Endothelial cell of umbilical vein (primary cell): ENCODE data around the gene NALCN. TPM values are rescaled to one million over a fixed set of nuclear protein-coding genes. Genes with fewer than 3 reads are reported as not detected.

Experiments
- BruUV-seq: library from RNA; stranded (reverse); fragments of 400-500 nt; replicated peaks from 2 replicates; lab custom pipeline; 2021; lab: Mats Ljungman, UMichigan
- CTCF ChIA-PET: fragments of 300-600, 350-600 bp; sonication (Branson Sonifier 250); formaldehyde crosslinking; loops from one replicate; lab custom pipeline; 2021; ENCODE audit warnings: antibody characterized with exemption, inconsistent platforms; lab: Charles Lee
- POLR2A ChIA-PET: fragments of 300-600, 350-600 bp; sonication (Branson Sonifier 250); formaldehyde crosslinking; loops from one replicate; lab custom pipeline; 2021; ENCODE audit warnings: antibody characterized with exemption, inconsistent platforms; lab: Charles Lee
- DNase-seq: peaks from one replicate; pipeline ENCODE4 v3.0.0-alpha.2; 2011; ENCODE audit warnings: low read depth, low spot score
- FAIRE-seq: peaks from 2 replicates; lab custom pipeline; 2011; peaks lifted over from hg19 to GRCh38; lab: Jason Lieb, UNC
- H2AFZ ChIP-seq: 2 replicates; pipeline ENCODE4 v1.6.0; 2012; ENCODE audit warnings: low read depth, low read length, control low read depth, inconsistent platforms
- H3K27ac ChIP-seq: 2 replicates; pipeline ENCODE4 v1.5.1; 2011; ENCODE audit warnings: low read depth, mild to moderate bottlenecking, control low read depth, low read length, moderate library complexity; ENCODE audit not compliant: insufficient read depth
- H3K27me3 ChIP-seq, 2 experiments: 2 replicates each; pipeline versions ENCODE4 v1.6.0 to v1.6.1; 2011; ENCODE audit warnings: low read length in 2 of 2, mixed read lengths in 1 of 2; ENCODE audit not compliant: control insufficient read depth in 2 of 2, insufficient read depth in 2 of 2
- H3K36me3 ChIP-seq, 2 experiments: 2 replicates in 1 of 2; 3 replicates in 1 of 2; pipeline ENCODE4 v1.5.1; 2011; ENCODE audit warnings: low read length in 2 of 2, mild to moderate bottlenecking in 1 of 2, moderate library complexity in 1 of 2; ENCODE audit not compliant: control insufficient read depth in 2 of 2, insufficient read depth in 2 of 2; ENCODE audit errors: extremely low read depth in 1 of 2
- H3K4me1 ChIP-seq: 3 replicates; pipeline ENCODE4 v1.5.1; 2011; ENCODE audit warnings: mild to moderate bottlenecking, low read length; ENCODE audit not compliant: control insufficient read depth, insufficient read depth; ENCODE audit errors: extremely low read depth
- H3K4me2 ChIP-seq: 2 replicates; pipeline ENCODE4 v1.6.1; 2011; ENCODE audit warnings: low read length, control low read depth, mixed read lengths; ENCODE audit not compliant: insufficient read depth
- H3K4me3 ChIP-seq, 3 experiments: fragments of 200-600 bp in 1 of 3; sonication (generic), shearing (Covaris generic) in 1 of 3; replicated peaks in 1 of 3; 2 replicates each; pipeline ENCODE4 v1.5.1; 2011 to 2016; ENCODE audit warnings: control low read depth in 3 of 3, low read length in 3 of 3, mild to moderate bottlenecking in 2 of 3, inconsistent platforms in 1 of 3, low read depth in 1 of 3, moderate library complexity in 1 of 3; ENCODE audit not compliant: insufficient read depth in 1 of 3
- H3K79me2 ChIP-seq: 2 replicates; pipeline ENCODE4 v1.6.0; 2012; ENCODE audit warnings: low read length, inconsistent platforms; ENCODE audit not compliant: control insufficient read depth, insufficient read depth
- H3K9ac ChIP-seq: replicated peaks from 2 replicates; pipeline ENCODE3; 2011; ENCODE audit warnings: low read length, control low read depth; ENCODE audit not compliant: insufficient read depth; ENCODE audit errors: extremely low read depth
- H3K9me1 ChIP-seq: replicated peaks from 3 replicates; pipeline ENCODE4 v1.6.0; 2011; ENCODE audit warnings: mild to moderate bottlenecking, low read length; ENCODE audit not compliant: control insufficient read depth, insufficient read depth; ENCODE audit errors: extremely low read depth
- H3K9me3 ChIP-seq: replicated peaks from 2 replicates; pipeline ENCODE4 v1.5.1; 2012; ENCODE audit warnings: low read length, inconsistent platforms; ENCODE audit not compliant: control insufficient read depth, insufficient read depth
- H4K20me1 ChIP-seq: replicated peaks from 2 replicates; pipeline ENCODE3; 2011; ENCODE audit warnings: mild to moderate bottlenecking, low read length; ENCODE audit not compliant: control insufficient read depth, insufficient read depth; ENCODE audit errors: extremely low read depth
- CTCF ChIP-seq, 2 donors: IDR thresholded peaks; 1 replicate in 1 of 2; 2 replicates in 1 of 2; pipeline ENCODE4 v1.5.1; 2011; ENCODE audit warnings: low read length in 2 of 2, mild to moderate bottlenecking in 2 of 2, moderate library complexity in 2 of 2, control low read depth in 1 of 2, inconsistent platforms in 1 of 2, low read depth in 1 of 2; ENCODE audit not compliant: insufficient read depth in 1 of 2; ENCODE audit errors: extremely low read depth in 1 of 2
- EZH2 ChIP-seq: IDR thresholded peaks from 2 replicates; pipeline ENCODE4 v1.6.1; 2012; ENCODE audit warnings: borderline replicate concordance, low read depth, mild to moderate bottlenecking, moderate library complexity, low read length, inconsistent platforms; ENCODE audit not compliant: severe bottlenecking
- FOS ChIP-seq: IDR thresholded peaks from 2 replicates; pipeline ENCODE4 v1.6.1; 2011; ENCODE audit warnings: mild to moderate bottlenecking, low read length, moderate library complexity, borderline replicate concordance; ENCODE audit not compliant: insufficient read depth
- GATA2 ChIP-seq: IDR thresholded peaks from 2 replicates; pipeline ENCODE4 v1.7.0; 2011; ENCODE audit warnings: low read depth, mild to moderate bottlenecking, moderate library complexity, mixed read lengths, low read length; ENCODE audit not compliant: insufficient read length, insufficient read depth
- JUN ChIP-seq: IDR thresholded peaks from 2 replicates; pipeline ENCODE4 v1.6.1; 2011; ENCODE audit warnings: borderline replicate concordance, low read depth; ENCODE audit not compliant: insufficient read length, insufficient read depth
- MYC ChIP-seq: IDR thresholded peaks from one replicate; pipeline ENCODE4 v1.6.1; 2011; ENCODE audit warnings: mild to moderate bottlenecking, low read depth, low read length
- POLR2A ChIP-seq: IDR thresholded peaks from 2 replicates; pipeline ENCODE4 v1.6.1; 2012; ENCODE audit warnings: low read depth, mild to moderate bottlenecking, control low read depth, low read length
- POLR2AphosphoS5 ChIP-seq: IDR thresholded peaks from 2 replicates; pipeline ENCODE4 v1.6.1; 2012; ENCODE audit warnings: low read depth, mild to moderate bottlenecking, control low read depth, low read length, moderate library complexity; ENCODE audit not compliant: insufficient read depth
- dilution Hi-C: fragments of 300-500 bp; cut with MboI; formaldehyde crosslinking; loops from one replicate; pipeline ENCODE4 v1.15.0; 2019; ENCODE audit warnings: low sequenced_read_pairs; ENCODE audit not compliant: extremely low pct_ligation_motif_present
- intact Hi-C: fragments of 100-400 bp; cut with micrococcal nuclease; formaldehyde crosslinking; loops from one replicate; pipeline ENCODE4 v1.10.0; 2022
- polyA plus RNA-seq, 4 experiments: library from polyadenylated mRNA; depleted of rRNA in 3 of 4; stranded (reverse) in 3 of 4; unstranded in 1 of 4; fragments of >200 nt; gene quantifications; 2 replicates each; pipeline versions ENCODE4 v1.2.1 to v1.2.3, GENCODE V29; 2011 to 2012; ENCODE audit warnings: missing spikeins in 1 of 4
- total RNA-seq: library from RNA; stranded (reverse); gene quantifications from 2 replicates; pipeline ENCODE4 v1.2.3, GENCODE V29; 2021
- TF ChIP-seq, protein P1 (sequence below): IDR thresholded peaks from 2 replicates; pipeline ENCODE4 v1.6.1; 2011; ENCODE audit not compliant: insufficient read depth, insufficient read length

NALCN gene
- total and polyA plus RNA-seq, 2 donors (not counting 3 experiments of a cell fraction or from before 2014, with no cell fraction given): 3.3 to 4.4 TPM

DNA sequence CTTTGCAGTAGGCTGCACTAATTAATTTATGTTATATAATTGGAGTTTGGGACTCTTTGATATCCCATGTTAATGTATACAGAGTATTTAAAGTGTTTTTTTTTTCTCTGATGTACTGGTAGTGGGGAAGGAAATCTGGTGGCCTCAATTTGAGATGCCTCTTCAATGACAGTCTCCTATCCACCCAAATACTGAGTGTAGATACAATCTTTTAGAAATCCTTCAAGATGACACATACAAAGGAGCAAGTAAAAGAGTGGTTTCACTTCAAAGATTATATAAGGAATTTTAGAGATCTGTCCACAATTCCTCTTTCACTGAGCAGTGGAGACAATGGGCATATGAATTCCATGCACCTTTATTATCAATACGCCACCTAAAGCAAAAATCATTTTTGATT is 15.1 kb downstream of the NALCN start:
- CTCF ChIA-PET: no interaction called here
- peaks cover 15% of the 10 kb centered on the region for H3K4me1 ChIP-seq
- POLR2A ChIA-PET: no interaction called here
- no peaks in the 10 kb centered on the region for H3K79me2 ChIP-seq
- dilution Hi-C loops: no loop called here
- no peaks in the 10 kb centered on the region for H3K9me3 ChIP-seq
- DNase-seq (no peak), FAIRE-seq (no peak)
- no peaks in the 10 kb centered on the region for H4K20me1 ChIP-seq
- no peak overlapping the region for H3K4me3 ChIP-seq
- intact Hi-C loops: no loop called here
- H3K9me1 ChIP-seq: no peaks in the 10 kb centered on the region
- H3K4me2 ChIP-seq: no peak overlapping the region
- no peaks in the 10 kb centered on the region for H3K36me3 ChIP-seq
- H2AFZ ChIP-seq: no peak overlapping the region
- no peak overlapping the region for H3K27ac ChIP-seq
- TF ChIP-seq EZH2: no peak
- no peak for TF ChIP-seq GATA2
- TF ChIP-seq JUN: no peak
- no peak for TF ChIP-seq MYC
- TF ChIP-seq, protein P1, sequence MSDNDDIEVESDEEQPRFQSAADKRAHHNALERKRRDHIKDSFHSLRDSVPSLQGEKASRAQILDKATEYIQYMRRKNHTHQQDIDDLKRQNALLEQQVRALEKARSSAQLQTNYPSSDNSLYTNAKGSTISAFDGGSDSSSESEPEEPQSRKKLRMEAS: no peak
- no peak for TF ChIP-seq CTCF (IDR thresholded peaks at IDR 0.05; ENCODE audit: extremely low read depth in 1 of 2, insufficient read depth in 1 of 2, low read depth in 1 of 2, low read length in 2 of 2)
- no peak for TF ChIP-seq POLR2AphosphoS5
- no peak for TF ChIP-seq POLR2A
- TF ChIP-seq FOS: no peak
- no peak overlapping the region for H3K9ac ChIP-seq
- H3K27me3 ChIP-seq: no peaks in the 10 kb centered on the region
- BruUV-seq: no TSS peak
